ENCODE results near the gene FRMD4B. TPM values are rescaled to one million over a fixed set of nuclear protein-coding genes. Genes with fewer than 3 reads are reported as not detected.

Gene FRMD4B
- polyA plus RNA-seq, 3 donors: 42.9 to 52.3 (median 47.5) TPM

DNA sequence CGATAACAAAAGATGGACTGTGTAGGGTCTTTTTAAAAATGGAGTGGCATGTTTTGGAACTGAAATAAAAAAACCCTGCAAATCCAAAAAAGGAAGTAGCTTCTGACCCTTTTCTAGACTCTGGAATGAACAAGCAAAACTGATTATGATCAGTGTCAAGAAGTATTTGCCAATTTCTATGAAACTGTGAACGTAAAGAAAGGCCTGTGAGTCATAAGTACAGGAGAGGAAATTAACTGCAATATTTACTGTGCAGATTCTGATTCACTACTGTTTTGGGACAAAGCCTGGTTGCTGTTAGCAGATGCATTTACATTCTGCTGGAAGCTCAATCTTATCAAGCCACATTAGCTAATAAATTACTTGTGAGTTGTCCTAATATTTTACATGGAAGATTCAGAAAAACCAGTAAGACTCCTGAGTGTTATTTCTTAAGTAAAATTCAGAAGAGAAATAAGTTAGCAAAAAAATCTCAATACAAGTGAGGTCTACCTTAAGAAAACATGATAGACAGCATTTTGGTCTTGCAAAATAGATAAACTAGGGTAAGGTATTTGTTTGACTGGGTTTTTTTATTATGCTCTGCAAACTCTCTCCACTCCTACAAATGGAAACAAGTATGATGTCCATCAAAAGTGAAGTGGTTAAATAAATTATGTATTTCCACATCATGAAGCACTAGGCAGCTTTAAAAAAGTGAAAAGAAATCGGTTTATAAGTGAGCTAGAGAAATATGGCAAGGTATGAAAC lies 173.3 kb downstream of the FRMD4B start:
- DNase-seq (ENCODE audit: low read depth in 3 of 3, low spot score in 2 of 3): no peak

DNA sequence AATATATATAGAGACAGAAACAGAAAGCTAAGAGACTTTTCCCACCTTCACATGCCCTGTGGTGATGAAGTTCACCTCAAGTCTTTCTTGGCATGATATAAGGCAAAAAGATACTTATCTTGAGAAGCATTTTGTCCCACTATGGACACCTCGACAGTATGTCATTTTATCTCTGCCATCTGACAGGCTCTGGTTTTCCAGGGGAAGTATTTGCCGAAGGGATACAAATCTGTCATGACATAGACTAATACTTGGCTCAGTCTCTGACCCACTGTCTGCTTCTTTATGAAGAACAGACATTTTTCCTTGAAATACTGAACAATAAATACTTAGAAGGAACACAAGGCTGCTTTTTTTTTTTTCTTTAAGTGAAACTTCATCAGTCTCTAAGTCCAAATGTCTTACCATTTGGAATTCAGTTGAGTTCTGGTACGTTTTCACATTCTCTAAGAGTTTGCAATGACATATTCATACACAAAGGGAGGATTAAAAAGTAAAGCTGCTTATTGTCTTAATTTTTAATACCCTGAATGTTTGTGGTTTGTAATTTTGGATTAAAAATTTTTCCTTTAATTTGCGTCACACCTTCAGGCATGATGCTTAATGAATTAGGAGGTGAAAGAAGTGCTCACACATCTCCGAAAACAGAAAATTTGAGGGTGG lies 175.7 kb downstream of the FRMD4B start:
- DNase-seq (ENCODE audit: low read depth in 3 of 3, low spot score in 2 of 3): no peak

DNA sequence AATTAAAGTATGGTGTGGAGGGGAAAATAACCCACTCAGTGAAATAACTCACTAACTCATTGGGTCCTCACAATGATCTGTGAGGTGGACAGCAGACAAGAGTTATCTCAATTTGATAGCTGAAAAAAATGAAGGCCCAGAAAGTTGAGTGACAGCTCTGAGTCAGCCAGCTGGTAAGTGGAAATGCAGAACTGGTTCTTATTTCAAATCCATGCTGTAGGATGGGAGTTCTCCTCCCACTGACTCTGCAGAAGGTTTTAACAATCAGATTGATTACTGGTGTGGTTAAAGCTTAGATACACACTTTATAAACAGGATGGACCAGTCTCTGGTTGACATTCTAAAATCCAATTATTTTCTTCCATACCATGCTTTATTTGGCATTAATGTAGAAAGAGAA lies 176.5 kb downstream of the FRMD4B start:
- DNase-seq (ENCODE audit: low read depth in 3 of 3, low spot score in 2 of 3): no peak

DNA sequence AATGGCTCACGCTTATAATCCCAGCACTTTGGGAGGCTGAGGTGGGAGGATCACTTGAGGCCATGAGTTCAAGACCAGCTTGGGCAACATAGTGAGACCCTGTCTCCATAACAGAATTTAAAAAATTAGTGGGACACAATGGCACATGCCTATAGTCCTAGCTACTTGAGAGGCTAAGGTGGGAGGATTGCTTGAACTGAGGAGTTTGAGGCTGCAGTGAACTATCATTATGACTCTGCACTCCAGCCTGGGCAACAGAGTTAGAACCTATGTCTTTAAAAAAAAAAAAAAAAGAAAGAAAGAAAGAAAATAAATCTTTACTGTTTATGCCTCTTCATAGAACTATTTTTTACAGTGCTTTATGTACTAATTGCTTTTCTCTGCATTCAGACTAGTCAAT lies 178.9 kb downstream of the FRMD4B start:
- DNase-seq (ENCODE audit: low read depth in 3 of 3, low spot score in 2 of 3): no peak

DNA sequence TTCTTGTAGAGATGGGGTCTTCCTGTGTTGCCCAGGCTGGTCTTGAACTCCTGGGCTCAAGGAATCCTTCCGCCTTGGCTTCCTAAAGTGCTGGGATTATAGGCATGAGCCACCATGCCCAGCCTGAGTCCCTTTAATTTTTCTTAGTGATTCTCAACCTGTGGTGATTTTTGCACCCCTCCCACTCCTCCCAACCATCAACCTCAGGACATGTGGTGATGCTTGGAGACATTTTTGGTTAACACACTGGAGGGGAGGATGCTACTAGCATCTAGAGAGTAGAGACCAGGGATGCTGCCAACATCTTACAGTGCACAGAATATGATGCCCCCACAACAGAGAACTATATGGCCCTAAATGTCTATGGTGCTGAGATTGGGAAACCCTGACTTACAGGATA lies 180.5 kb downstream of the FRMD4B start:
- no peak for DNase-seq (ENCODE audit: low read depth in 3 of 3, low spot score in 2 of 3)

DNA sequence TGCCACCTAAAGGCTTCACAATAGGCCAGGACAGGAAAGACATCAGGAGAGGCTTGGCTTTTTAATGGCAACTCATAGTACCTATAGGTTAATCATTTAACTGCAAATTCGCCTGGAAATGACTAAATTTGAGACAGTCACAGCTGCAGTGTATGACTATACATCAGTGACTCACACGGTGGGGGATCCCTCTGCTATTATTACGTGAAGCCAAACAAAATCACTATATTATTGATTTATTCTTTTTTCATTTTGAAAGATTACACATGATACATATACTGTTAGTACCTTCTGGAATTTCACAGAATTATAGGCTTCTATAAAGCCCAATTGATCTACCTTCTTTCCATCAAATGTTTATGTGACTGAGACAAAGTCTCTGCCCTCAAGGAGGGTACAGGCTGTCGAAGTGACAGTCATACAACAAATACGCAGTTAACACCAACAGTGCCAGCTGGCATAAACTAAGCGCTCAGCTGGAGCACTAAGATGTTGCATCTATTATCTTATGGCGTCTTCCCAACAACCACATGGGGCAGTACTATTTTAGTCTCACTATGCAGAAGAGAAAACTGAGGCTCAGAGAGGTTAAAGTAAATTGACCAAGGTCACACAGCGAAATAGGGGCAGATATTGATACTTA lies 181.5 kb downstream of the FRMD4B start:
- no peak for DNase-seq (ENCODE audit: low read depth in 3 of 3, low spot score in 2 of 3)

DNA sequence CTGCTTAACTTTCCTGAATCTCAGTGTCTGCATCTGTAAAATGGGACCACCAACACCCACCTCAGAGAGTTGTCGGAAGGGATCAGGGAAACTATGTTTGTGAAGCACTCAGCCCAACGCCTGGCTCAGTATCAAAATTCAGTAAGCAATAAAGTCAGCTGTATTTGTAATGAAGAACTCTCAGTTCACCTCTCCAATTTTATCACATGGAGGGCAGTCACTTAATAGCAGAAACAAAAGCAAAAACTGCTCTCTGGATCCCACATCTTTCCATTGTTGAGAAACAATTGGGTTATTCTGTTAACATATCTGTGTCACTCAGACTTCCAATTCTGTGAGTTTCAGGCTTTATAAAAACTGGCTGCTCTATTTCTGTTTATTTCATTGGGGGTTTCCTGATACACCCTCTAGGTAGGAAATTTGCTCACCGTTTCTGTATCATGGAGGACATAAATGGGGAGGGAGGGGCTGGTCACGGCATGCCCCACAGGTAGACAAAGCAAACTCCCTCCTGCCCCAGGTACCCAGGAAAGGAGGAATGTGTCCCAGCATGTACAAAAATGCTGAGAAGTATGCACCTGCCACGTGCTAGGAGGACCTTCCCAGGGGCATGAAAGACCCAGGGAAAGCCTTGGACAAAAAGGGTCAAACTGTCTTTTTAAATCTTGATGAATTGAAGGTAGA lies 182.1 kb downstream of the FRMD4B start:
- DNase-seq (ENCODE audit: low read depth in 3 of 3, low spot score in 2 of 3): no peak

DNA sequence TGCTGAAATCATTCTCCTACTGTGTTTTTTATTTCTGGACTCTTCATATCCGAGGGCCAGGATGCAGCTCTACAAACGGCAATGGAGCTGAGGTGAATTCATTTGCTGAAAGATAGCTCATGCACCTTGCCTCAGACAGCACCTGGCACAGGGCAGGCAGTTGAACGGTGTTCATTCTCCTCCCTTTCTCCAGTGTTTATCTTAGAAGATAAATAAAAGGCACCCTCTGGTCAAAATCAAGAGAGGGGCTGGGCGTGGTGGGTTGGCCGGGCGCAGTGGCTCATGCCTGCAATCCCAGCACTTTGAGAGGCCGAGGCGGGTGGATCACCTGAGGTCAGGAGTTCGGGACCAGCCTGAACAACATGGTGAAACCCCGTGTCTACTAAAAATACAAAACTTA lies 184.2 kb downstream of the FRMD4B start:
- no peak for DNase-seq (ENCODE audit: low read depth in 3 of 3, low spot score in 2 of 3)

DNA sequence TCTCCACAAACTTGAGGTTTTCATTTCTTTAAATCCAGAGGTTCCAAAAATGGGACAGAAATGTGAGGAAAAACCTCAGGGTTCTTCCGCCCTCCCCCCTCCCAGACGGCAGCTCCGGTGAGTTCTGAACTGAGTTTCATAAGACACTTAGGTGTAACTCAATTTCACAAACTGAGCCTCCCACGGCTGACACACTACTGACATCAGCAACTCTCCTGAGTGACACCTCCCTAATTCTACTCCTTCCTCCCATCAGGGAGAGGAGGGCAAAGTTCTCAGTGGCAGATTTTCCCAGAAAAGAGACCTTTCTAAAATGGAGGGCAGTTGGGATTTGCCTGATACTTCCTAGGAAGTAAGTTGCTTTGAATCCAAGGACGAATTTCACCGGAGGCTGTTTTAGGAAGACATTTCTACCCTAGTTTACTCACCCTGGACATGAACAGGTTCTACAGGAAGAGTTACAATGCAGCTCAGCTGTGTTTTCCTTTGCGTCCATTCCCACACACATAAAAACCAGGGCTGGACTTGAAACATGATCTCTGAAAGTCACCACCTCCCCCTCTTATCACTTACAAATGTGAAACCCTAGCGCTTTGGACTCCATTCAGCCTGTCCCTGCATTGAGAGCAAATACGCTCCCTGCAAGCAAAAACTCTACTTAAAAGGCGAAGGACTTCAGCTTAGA lies 185.4 kb downstream of the FRMD4B start:
- peak; percentile 70 to 77 (median 73) for DNase-seq (ENCODE audit: low read depth in 3 of 3, low spot score in 2 of 3)

DNA sequence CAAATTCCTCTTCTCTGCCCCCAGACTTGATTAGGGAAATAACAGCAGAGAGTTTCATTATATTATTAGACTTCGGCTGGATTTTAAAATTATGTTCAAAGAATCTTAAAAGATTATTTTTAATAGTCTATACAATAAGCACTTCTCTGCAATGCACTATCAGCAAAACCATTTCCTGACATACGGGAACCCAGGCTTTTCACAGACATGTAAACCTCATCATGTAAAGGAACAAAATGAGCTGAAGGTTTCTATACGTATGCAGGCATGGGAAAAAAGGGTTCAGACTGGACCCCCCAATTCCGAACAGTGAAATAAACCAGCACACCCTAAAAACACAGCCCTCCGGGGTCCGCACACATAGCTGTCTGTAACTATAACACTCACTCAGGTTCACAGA lies 185.9 kb downstream of the FRMD4B start:
- DNase-seq (ENCODE audit: low read depth in 3 of 3, low spot score in 2 of 3): no peak

DNA sequence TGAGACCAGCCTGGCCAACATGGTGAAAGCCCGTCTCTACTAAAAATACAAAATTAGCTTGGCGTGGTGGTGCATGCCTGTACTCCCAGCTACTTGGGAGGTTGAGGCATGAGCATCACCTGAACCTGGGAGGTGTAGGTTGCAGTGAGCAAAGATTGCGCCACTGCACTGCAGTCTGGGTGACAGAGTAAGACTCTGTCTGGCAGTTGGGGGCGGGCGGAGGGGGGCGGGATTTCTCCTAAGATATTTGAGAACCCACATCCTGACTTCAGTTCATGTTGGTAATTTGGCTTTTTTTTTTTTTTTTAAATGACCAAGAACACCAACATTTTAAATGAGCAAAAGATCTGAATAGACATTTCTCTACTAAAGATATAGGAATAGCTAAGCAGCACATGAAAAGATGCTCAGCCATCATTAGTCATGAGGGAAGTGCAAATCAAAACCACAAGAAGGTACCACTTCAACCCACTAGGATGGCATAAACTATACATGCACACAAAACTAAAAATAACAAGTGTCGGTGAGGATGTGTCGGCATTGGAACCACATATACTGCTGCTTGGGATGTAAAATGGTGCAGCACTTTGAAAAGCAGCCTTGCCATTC lies 187.9 kb downstream of the FRMD4B start:
- no peak for DNase-seq (ENCODE audit: low read depth in 3 of 3, low spot score in 2 of 3)

DNA sequence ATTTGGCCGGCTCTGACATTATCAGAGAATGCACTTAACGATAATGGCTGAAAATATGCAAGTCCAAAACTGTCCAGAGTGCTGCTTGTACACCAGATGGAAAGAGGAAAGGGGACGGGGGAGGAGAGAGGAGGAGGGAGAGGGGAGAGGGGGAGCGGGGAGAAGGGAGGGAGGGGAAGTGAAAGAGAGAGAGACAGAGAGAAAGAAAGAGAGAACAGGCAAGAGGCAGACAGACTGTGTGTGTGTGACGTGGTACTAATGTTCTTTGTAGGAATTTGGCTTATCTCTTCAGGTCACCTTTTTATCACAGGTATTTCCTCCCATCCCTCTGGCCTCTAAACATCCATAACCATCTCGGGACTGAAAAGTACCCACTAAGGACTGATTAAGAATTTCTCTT lies 188.4 kb downstream of the FRMD4B start:
- no peak for DNase-seq (ENCODE audit: low read depth in 3 of 3, low spot score in 2 of 3)

DNA sequence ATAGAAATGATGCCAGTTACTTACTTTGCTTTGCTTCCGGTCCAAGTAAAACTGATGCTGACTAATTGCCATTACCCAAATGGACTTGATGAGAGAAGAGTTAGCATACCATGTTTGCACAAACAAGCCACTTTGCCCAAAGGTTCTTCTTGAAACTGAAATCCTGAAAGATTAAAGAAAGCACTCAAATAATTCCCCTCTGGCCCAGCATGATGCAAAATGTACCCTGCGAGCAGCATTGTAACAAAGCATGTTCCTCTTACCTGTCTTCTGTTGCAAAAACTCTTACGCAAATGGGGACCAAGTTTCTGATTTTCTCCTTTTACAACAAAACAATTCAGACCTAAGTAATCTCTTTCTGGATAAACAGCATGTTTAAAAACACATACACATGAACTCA lies 189.0 kb downstream of the FRMD4B start:
- no peak for DNase-seq (ENCODE audit: low read depth in 3 of 3, low spot score in 2 of 3)

DNA sequence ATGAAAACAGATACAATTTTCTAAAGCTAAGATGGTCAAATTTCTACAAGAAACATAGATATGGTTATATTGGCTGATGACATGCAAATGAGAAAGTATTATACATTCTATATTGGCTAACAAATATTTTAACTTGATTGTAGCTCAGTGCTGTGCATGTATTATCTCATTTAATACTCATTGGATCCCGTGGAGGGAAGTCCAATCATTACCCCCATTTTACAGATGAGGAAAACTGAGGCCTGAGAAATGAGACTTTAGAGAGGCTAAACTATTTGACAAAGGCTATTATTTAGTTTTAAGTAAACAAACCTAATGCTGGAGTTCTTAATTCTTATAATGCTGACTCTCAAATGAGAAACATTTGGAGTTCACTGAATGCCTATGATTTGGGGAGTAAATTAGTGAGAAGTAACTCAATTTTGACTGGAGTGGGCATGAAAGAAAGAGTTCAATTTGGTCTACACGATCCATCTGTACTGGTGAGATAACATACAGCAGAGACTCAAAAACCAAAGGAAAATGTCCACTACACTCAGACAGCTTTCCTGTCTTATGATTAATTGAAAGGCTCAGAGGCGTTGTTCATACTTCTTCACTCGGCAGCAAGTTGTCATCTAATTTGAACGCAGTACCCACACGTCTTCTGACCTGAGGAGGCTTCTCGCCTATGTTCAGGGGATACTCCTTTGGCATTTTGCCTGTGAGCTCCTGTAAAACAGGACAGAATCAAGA lies 191.3 kb downstream of the FRMD4B start:
- no peak for DNase-seq (ENCODE audit: low read depth in 3 of 3, low spot score in 2 of 3)

DNA sequence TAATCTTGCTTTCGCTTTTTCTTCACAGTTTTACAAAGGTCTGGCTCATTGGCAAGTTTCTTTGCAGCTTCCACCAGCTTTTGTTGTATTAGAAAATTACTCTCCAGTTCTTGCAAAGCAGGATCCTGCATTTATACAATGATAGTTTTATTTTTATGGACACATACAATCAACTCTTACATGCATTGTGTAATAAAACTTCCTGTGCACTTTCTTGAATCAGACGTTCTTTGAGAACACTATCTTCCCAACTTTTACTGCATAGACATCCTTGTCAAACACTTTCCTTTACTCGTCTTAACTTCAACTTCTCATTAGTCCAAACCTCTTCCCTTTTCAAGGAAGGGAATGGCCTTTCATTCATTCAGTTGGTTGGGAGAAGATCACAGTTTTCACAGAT lies 192.1 kb downstream of the FRMD4B start:
- DNase-seq (ENCODE audit: low read depth in 3 of 3, low spot score in 2 of 3): no peak

DNA sequence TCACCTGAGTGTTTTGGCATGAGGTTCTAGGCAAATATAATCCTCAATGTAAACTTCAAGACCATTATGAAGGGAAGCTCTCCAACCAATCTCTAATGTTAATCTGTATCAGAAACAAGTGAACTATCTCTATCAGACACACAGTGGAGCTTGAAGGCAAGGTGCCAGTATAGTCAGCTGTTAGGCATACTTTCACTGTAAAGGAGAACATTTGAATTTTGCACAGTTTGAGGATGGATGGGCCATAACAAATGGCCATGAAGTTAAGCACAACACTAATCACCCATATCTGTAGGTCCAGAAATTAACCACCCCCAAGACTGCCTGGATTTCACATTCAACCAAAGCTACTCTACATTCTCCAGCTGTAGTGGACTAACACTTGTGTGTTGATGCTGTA lies 194.4 kb downstream of the FRMD4B start:
- DNase-seq (ENCODE audit: low read depth in 3 of 3, low spot score in 2 of 3): no peak

DNA sequence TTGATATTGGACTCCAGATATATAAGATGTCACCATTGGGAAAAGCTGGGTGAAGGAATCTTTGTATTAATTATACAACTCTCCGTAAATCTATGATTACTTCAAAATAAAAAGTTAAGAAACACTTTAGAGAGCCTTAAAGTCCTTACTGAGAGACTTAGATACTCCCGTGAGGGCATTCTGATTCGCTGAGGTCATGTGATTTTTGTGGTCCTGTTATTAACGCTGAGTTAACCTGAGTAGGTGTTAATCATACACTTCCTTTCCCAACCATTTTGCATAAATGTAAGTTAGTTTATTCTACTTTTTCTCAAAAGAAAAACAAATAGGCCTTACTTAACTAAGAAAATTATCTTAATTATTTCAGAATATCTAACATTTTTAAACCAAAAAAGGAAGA lies 196.4 kb downstream of the FRMD4B start:
- DNase-seq (ENCODE audit: low read depth in 3 of 3, low spot score in 2 of 3): no peak

DNA sequence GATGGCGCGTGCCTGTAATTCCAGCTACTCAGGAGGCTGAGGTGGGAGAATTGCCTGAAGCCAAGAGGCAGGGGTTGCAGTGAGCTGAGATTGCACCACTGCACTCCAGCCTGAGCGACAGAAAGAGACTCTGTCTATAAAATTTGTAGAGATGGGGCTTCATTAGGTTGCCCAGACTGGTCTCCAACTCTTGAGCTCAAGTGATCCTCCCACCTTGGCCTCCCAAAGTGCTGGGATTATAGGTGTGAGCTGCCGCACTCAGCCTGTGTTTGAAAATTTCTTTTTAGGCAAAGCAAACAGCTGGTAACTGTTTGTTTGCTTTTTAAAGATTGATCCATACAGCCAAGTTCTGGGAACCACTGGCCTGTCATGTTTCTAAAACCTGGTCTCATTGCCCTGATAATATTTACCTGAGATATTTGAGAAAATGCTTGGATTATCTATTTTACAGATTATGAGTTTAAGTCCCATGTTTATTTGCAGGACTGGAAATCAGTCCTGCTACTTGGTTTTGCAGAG lies 199.3 kb downstream of the FRMD4B start:
- no peak for DNase-seq (ENCODE audit: low read depth in 3 of 3, low spot score in 2 of 3)

DNA sequence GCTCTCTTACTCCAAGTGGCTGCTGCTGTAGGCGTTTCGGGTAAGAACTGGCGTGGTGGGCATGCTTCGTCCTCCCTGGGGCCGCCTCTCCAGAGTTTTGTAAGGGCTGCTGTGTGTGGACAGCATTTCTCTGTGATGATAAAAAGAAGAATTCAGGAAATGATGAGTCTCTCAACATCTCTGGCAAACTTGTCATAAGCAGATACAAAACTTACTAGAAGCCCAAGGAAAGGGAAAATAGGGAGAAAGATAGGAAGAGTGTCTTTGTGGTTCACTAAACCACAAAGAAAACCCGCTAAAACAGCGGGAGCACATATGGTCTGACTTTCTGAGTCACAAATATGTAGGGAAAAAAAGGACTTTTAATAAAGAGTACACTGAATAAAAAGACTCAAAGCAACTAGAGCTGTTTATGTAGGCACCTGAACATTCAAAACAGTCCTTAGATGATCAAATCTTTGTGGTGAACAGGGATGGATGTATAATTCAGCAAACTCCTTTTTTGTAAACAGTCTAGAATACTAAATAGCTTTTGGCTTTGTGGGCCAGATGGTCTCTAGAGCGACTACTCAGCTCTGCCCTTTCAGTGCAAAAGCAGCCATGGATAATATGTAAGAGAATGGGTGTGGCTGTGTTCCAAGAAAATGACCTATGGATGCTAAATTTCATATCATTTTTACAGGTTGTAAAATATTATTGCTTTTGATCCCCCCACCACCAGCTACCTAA lies 203.1 kb downstream of the FRMD4B start:
- DNase-seq (ENCODE audit: low read depth in 3 of 3, low spot score in 2 of 3): no peak
